ENCODE measurements around the gene KBTBD7. TPM values are rescaled to one million over a fixed set of nuclear protein-coding genes. Genes with fewer than 3 reads are reported as not detected.
A peak's percentile ranks its signal among the peaks of the same experiment; 100 is the strongest.

KBTBD7 gene
- total and polyA plus RNA-seq, 2 of the 13 experiments (the other 11 are each of a cell fraction or from before 2014, with no cell fraction given) = 3.6 to 9.0 TPM

DNA sequence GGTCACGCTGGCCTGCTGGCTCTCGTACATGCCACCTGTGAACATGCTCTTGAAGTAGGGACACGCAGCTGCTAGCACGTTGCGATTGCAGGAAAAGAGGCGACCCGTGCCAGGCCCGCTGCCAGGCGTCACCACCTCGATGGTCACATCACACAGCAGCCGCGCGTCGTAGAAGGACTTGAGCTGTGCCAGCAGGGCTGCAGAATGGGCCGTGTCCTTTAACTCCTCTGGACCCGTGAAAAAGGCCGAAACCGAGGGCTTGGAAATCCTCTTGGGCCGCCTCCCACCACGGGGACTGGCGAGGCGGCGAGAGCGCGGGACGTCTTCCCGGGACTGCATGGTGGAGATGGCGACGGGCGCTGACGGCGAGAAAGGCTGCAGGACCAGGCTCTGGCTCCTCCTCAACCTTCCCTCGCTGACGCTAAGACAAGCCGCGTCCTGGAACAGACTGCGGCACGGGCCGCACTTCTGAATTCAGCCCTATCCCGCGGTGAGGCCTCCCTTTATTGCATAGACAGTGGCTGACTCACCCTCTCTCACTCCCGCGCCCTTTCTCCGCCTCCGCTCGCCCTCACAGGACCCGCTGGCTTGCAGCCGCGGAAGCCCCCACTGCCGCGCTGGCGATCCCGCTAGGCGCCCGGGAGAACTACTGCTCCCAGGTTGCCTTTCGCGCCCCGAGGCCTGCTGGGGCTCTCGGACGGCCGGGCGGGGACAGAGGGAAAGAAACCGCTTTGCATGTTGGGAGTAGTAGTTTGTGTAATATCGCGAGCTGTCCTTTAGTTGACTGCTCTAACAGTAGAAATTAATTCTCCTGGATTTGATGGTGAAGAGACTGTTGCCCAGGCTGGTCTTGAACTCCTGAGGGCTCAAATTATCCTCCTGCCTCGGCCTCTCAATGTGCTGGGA is at the start of gene KBTBD7 (continued):
- TF ChIP-seq, protein P1, sequence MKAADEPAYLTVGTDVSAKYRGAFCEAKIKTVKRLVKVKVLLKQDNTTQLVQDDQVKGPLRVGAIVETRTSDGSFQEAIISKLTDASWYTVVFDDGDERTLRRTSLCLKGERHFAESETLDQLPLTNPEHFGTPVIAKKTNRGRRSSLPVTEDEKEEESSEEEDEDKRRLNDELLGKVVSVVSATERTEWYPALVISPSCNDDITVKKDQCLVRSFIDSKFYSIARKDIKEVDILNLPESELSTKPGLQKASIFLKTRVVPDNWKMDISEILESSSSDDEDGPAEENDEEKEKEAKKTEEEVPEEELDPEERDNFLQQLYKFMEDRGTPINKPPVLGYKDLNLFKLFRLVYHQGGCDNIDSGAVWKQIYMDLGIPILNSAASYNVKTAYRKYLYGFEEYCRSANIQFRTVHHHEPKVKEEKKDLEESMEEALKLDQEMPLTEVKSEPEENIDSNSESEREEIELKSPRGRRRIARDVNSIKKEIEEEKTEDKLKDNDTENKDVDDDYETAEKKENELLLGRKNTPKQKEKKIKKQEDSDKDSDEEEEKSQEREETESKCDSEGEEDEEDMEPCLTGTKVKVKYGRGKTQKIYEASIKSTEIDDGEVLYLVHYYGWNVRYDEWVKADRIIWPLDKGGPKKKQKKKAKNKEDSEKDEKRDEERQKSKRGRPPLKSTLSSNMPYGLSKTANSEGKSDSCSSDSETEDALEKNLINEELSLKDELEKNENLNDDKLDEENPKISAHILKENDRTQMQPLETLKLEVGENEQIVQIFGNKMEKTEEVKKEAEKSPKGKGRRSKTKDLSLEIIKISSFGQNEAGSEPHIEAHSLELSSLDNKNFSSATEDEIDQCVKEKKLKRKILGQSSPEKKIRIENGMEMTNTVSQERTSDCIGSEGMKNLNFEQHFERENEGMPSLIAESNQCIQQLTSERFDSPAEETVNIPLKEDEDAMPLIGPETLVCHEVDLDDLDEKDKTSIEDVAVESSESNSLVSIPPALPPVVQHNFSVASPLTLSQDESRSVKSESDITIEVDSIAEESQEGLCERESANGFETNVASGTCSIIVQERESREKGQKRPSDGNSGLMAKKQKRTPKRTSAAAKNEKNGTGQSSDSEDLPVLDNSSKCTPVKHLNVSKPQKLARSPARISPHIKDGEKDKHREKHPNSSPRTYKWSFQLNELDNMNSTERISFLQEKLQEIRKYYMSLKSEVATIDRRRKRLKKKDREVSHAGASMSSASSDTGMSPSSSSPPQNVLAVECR (CRISPR knock-in tag; IDR thresholded peaks at IDR 0.05; ENCODE audit: borderline replicate concordance) = peak; percentile 88; the same call in 1 of the 2 replicates
- TF ChIP-seq TSC22D2 (CRISPR knock-in tag; IDR thresholded peaks at IDR 0.05; ENCODE audit: borderline replicate concordance) (peak; percentile 72; the same call in 1 of the 2 replicates), KLF11 (CRISPR knock-in tag; IDR thresholded peaks at IDR 0.05) (no peak; the same call in 1 of the 2 replicates), GABPB1 (CRISPR knock-in tag; IDR thresholded peaks at IDR 0.05) (peak; percentile 95), ZNF891 (CRISPR knock-in tag; IDR thresholded peaks at IDR 0.05) (peak; percentile 86; the same call in 1 of the 2 replicates), ZNF766 (CRISPR knock-in tag; IDR thresholded peaks at IDR 0.05; ENCODE audit: borderline replicate concordance) (0 out of 2 replicates have a peak, but pooled peaks have one; percentile 45), ZNF619 (CRISPR knock-in tag; IDR thresholded peaks at IDR 0.05) (0 out of 2 replicates have a peak, but pooled peaks have one; percentile 64), GTF3A (CRISPR knock-in tag; conservative IDR thresholded peaks at IDR 0.05) (peak; percentile 84; the same call in 1 of the 2 replicates), SOX13 (IDR thresholded peaks at IDR 0.05) (no peak), SOX13 (CRISPR knock-in tag; conservative IDR thresholded peaks at IDR 0.05 in 1 of 2, IDR thresholded peaks at IDR 0.05 in 1 of 2) (peak in 1 of 2 experiments; percentile 59; a peak in 1 of 4 replicates), ZNF547 (CRISPR knock-in tag; IDR thresholded peaks at IDR 0.05) (0 out of 2 replicates have a peak, but pooled peaks have one; percentile 10), TBX2 (CRISPR knock-in tag; IDR thresholded peaks at IDR 0.05; ENCODE audit: borderline replicate concordance) (peak; percentile 74; the same call in 1 of the 2 replicates), ZSCAN5A (CRISPR knock-in tag; IDR thresholded peaks at IDR 0.05; ENCODE audit: borderline replicate concordance) (peak; percentile 89; the same call in 1 of the 2 replicates), SP1 (IDR thresholded peaks at IDR 0.05) (no peak), SP1 (CRISPR knock-in tag; IDR thresholded peaks at IDR 0.05) (peak; percentile 58), PHF21A (CRISPR knock-in tag; IDR thresholded peaks at IDR 0.05) (peak; percentile 62; the same call in 1 of the 2 replicates), HDAC1 (CRISPR knock-in tag; IDR thresholded peaks at IDR 0.05) (peak; percentile 87), GATAD2A (CRISPR knock-in tag; IDR thresholded peaks at IDR 0.05) (peak; percentile 63; the same call in 1 of the 2 replicates), SOX5 (CRISPR knock-in tag; IDR thresholded peaks at IDR 0.05; ENCODE audit: borderline replicate concordance) (peak; percentile 63), ZNF138 (CRISPR knock-in tag; IDR thresholded peaks at IDR 0.05; ENCODE audit: low read depth) (0 out of 2 replicates have a peak, but pooled peaks have one; percentile 32), SKIL (CRISPR knock-in tag; IDR thresholded peaks at IDR 0.05; ENCODE audit: borderline replicate concordance) (peak; percentile 47; the same call in 1 of the 2 replicates)
